HG02938 (cell line): ENCODE results near the gene FAM20C.

ENCODE experiments used
- ATAC-seq: cut with Tn5 transposase; IDR thresholded peaks from one replicate; pipeline ENCODE4 v1.9.1; 2021; ENCODE audit warnings: mild to moderate bottlenecking, moderate library complexity; ENCODE audit not compliant: unreplicated experiment

Gene FAM20C

GRCh38 chr7:222716-223041, 30.3 kb downstream of the FAM20C start:
- ATAC-seq: no peak

- ATAC-seq: no peak
Observed at GRCh38 chr7:223118-223800, 30.9 kb downstream of the FAM20C start.

DNA sequence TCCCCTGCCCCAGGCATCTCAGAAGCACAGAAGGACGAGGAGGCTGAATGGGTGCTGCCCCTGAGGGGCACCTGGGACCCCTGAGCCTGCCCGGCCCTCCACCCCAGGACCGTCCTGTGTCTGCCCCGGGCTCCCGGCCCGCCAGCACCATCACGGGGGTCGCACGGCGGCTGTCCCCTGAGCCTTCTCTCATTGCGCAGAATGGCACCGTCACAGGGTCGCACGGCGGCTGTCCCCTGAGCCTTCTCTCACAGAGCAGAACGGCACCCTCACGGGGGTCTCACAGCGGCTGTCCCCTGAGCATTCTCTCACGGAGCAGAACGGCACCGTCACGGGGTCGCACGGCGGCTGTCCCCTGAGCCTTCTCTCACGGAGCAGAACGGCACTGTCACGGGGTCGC, 31.5 kb downstream of the FAM20C start:
- ATAC-seq: no peak

DNA sequence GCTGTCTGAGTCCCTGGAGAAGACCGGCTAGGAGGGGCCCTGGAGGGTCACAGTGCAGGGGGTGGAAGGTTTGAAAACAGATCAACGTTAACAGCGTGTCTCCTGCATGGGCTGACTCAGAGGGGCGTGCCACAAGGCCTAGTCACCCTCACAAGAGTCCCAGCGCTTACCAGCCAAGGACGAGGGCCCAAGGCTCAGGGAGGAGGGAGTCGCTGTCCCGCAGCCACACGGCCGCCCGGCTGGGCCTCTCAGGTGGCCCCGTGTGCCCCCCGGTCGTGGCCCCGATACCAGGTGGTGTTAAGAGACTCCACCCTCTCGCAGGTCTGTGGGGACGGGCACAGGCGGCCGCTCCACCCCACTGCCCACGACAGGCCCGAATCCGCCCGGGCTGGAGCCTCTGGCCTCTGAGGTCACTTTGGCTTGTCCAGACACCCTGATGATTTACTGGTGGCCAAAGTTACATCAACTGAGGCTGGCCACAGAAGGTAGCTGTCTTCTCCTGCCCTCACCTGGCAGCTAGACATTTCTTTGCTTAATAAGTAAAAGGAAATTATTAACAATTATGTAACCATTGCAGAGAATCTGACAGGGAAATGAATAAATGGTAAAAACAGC, 34.0 kb downstream of the FAM20C start:
- no peak for ATAC-seq

- no peak for ATAC-seq
Observed at GRCh38 chr7:227926-228325, 35.6 kb downstream of the FAM20C start.

DNA sequence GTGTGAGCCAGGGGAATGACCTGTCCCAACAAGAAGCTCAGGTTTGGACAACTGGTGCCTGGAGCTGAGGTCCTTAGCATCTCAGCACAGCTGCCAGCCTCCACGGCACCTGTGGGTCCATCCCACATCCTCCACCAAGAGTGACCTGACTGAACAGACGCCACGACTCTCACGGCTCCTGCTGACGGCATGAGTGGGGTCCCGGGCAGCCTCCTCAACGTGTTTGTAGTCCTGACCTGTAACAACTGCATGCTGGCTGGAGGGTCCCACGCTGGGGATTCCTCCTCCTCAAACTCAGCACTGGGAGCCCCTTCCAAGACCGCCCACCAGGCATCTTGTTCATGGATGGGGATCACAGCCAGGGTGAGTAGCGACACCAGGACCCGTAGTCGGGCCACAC, 36.2 kb downstream of the FAM20C start:
- no peak for ATAC-seq

GRCh38 chr7:229184-229964, 37.0 kb downstream of the FAM20C start:
- ATAC-seq: no peak

DNA sequence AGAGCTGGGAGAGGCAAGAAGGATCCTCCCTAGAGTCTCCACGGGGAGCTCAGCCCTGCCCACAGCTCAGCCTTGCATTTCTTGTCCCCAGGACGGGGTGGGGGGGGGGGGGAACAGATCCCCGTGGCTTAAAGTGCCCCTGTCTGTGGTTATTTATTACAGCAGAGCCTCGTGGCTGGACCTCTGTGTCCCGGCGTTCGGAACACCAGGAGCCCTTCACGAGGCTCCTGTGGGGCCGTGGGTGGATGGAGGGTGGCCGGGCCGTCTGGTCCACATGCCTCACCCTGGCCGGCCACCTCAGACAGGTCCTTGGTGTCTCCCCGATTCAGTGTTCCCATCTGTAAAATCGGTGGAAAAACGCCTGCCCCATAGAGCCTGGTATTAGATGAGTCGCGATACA, 37.9 kb downstream of the FAM20C start:
- no peak for ATAC-seq

GRCh38 chr7:231030-231857, 38.9 kb downstream of the FAM20C start:
- no peak for ATAC-seq

- ATAC-seq: no peak
Observed at GRCh38 chr7:231858-232246, 39.5 kb downstream of the FAM20C start.

- ATAC-seq: no peak
Observed at GRCh38 chr7:232410-233248, 40.3 kb downstream of the FAM20C start.

DNA sequence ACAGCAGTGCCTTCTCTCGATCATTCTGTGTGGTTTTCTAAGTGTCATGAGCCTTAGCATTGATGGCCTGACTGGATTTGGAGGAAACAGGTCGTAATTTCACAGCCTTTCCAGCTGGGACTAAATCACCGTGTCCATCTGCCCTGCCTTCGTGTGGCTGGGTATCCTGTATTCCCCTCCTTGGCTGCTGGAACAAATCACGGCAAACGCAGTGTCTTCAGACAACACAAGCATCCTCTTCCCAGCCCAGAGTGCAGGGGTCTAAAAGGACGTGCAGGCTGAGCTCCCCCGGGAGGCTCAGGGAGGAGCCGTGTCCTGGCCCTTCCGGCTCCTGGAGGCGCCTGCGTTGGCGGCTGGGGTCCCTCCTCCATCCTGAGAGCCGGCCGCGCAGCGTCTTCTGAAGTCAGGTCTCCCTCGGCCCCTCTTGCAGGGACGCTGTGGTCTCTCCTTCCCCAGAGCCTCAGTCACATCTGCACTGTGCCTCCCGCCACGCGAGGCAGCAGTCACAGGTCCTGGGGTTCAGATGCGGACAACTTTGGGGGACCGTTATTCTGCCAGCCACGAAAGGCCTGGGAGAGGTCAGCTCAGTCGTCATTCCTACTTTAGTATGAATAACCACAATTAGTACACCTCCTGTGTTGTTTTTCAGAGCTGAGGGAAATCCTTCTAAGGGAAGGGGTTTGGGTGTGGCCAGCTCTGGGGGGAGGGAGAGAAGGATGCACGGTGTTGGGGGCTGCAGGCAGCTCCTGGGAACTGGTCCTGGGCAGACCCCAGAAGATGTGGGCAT, 41.1 kb downstream of the FAM20C start:
- no peak for ATAC-seq

DNA sequence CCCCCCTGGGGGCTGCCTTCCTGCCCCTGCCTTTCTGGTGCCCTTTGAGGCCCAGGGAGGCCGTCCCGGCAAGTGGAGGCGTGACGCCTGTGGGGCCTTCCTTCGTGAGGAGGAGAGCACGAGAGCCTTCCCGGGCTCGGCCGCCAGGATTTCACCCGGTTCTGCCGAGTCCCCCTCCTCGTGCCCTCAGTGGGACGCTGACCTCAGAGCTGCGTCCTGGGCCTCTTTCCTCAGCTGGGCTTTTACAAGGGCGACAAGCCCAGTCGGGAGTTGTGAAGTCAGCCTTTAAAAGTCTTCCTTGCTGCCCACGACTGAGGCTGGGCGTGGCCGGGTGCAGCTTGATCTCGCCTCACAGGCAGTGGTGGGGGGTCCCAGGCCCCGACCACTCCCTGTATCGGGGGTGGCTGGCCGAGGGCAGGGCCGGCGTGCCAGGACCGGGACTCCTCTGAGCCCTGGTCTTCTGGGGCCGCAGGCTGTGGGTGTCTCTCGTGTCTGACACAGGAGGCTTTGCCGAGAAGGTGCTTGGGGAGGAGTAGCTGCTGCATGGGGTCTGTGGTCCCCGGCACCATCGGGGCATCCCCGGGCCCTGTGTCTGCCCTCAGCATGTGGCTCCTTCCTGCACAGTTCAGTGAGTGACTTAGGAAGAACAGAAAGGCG, 41.8 kb downstream of the FAM20C start:
- ATAC-seq: no peak

DNA sequence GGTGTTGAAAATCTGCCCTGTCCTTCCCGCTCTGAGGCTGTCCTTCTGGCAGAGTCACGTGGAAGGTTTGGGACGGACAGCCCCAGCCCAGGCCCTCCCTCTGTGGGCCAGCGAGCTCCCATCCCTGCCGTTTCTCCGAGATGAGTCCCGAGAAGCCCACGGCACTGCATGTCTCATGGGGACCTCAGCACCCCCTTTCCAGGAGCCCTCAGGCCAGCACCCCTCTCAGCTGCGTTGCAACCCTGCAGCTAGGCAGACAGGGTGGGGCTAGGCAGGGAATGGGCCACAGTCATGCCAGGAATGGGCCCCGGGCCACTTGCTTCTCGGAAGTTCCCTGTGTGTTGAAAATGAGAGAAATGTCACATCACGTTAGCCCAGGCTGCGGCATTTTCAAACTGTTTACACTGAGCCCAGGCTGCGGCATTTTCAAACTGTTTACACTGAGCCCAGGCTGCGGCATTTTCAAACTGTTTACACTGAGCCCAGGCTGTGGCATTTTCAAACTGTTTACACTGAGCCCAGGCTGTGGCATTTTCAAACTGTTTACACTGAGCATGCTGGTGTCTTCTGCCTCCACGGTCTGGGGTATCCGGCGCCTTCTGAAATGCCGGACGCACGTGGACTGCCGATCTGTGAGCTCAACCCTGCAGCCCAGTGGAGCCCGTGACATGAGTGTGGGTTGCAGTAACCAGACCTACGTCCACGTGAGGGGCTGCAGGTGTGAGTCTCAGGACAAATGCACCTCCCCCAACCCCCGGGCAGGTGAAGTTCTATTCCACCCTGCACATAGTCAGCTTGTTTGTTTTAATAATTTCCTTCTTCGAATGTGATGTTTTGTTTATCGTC, 42.6 kb downstream of the FAM20C start:
- no peak for ATAC-seq

DNA sequence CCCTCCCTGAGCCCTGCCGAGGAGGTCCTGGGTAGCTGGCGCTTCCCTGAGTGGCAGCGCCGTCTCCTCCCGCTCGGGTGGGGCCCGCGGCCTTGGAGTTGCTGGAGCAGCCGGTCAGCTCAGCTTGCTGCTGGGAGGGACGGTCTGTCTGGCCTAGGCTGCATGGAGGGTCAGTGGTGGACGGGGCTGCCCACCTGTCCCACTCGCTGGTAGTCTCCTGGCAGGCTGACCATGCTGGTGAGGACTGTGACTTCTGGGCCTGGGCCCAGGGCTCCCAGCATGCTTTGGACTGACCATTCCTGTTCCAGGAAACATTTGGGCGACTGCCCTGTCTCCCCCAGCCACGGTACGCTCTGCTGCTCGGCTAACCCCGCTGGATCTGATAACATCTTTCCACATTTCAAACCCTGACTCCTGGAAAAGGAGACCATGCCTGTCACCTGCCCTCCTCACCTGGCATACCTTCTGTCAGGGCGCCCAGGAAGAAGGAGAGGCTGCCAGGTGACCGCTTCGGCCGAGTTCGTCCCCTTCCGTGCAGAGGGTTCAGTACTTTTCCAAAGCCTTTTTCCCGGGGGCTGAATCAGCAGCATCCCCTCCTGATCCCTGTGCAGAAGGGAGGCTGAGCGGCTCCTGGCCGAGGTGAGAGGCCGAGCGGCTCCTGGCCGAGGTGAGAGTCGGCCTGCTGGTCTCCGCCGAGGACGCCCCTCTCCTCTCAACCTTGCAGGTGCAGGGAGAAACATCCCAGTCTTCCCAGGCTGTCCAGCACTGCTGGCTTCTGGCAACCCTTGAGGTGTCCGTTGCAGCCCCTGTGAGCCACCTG, 43.4 kb downstream of the FAM20C start:
- ATAC-seq: no peak

DNA sequence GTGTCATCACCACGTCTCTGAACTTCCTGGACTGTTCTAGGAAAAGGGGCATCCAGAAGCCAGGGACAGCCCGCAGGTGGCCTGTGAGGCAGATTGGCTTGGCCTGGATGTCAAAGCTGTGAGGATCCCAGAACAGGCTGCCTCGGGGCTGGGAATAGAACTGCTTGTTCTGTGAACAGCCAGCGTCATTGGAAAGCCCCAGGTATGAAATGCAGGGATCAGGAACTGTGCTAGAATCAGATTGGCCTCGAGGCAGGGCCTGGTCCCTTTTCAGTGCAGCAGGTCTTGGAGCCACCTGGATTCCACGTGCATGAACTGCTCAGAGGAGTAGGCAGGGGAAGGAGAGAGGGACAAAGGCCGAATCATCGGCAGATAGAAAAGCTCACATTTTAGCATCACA, 44.6 kb downstream of the FAM20C start:
- no peak for ATAC-seq

- no peak for ATAC-seq
Observed at GRCh38 chr7:237385-237784, 45.0 kb downstream of the FAM20C start.
